Measurements from ENCODE around the gene CACNB1.

The CACNB1 gene

DNA sequence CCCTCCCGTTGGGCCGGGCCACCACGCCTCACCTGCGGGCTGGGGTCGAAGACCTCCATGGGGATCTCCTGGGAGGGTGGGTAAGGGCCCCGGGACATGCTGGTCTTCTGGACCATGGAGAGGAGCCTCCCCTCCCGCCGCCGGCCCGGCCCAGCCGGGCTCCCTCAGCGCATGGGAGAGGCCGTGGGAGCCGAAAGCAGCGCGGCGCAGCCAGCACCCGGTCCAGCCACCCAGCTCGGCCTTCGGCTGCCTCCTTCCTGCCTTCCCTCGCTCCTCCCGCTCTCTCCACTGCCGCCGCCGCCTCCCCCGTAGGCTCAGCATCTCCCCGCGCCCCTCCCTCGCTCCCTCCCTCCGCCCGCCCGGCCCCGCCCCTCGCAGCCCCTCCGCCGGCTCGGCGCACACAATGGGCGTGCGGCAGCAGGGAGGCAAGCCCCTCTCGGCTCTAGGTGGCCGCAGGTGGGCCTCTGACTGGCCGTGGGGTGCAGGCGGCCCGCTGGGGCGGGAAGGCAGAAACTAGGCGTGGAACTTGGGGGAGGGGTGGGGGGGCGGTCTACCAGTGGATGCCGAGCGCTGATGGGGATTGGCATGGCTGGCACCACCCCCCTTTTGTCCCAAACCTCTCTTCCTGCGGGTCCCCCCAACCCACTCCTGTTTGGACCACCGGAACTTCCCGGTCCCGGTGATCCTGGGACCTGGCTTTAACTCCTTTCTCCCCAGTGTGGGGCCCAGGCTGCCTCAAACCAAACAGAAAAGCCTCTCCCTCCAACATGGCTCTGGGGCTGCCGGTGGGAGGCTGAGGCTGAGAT, at the start of gene CACNB1:
CACNB1 (minus strand) TSS at position 290 of the 806 bp plus-strand sequence; CDS start at position 116, 174 bp downstream.
- peak; percentile 29 for DNase-seq

DNA sequence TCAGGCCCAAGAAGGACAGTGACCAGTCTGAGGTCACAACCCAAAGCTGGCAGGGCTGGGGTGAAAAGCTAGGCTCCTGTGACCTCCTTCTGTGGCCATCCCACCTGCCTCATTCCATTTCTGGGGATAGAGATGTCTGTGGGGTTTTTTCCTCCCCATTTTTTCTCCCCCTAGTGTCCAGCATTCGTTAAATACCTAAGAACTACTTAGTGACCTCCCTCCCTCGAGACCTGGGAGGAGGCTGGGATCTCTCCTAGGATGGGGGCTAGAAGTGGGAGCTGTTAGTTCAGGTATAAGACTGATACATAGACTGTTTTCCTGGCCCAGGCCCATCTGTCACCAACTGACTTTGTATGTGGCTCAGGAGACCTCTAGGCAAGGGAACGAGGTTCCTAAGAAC, 48.8 kb upstream of the CACNB1 start:
- DNase-seq = no peak

DNA sequence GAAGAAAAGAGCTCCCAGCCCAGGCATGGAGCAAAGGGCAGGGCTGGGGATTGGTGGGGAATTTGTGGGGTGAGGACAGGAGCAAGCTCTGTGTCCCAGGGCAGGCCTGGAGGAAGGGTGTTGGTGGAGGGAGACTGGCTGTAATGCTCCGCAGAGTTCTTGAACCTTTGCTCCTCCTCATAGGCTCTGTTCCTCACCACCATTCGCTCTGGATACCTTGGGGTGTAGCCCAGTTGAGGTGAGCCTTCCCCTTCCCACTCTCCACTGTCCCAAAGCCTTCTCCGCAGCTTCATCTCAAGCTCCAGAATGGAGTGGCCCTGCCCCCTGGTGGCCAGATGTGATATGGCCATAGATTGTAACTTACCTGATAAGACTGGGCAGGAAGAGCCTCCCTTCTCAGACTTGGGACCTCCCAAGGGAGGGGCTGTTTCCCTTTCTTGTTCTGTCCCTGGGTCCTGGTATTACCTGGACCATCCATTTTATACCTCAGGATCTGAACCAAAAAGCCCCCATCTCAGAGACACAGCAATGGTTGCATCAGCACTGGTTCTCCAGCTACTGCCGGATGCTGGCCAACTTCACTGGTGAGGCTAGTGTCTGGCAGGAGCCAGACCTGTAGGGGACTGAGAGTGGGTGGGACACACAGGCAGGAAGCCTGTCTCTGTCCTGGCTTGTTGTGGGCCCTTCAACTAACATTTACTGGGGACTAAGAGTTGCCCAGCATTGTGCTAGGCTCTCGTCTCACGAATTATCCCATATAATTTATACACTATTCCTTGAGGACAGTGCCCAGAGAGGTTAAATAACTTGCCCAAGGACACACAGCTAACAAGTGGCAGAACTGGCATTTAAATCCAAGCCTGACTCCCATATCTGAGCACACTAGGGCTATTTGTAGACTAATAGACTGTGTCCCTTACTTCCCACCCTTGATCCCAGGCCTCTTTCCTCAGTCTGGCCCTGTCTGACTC, 47.4 kb upstream of the CACNB1 start:
- DNase-seq = peak; percentile 68

DNA sequence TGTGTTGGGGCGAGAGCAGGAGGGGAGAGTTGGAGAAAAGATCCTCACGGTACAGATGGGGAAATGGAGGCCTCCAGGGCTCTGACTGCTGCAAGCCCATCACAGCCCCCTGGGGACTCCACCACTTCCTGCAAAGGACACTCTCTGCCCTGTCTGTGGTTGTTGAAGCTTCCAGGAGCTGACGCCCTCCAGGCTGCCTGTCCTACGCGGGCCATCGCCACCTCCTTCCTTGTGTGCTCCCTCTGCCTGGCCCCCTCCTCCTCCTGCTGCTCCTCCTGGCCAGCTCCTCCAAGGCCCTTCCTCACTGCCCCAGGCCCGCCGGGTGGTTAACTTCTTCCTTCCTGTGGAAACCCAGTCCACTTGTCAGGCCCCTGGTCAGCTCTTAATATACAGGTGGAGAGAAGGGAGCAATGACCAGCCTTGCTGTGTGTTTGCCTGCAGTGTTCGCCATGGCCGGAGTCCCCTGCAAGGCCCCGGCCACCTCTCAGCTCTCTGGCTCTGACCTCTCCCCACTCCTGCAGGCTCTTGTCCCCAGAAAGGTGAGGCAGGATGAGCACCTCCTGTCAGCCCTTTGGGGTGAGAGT, 46.6 kb upstream of the CACNB1 start:
- no peak for DNase-seq

DNA sequence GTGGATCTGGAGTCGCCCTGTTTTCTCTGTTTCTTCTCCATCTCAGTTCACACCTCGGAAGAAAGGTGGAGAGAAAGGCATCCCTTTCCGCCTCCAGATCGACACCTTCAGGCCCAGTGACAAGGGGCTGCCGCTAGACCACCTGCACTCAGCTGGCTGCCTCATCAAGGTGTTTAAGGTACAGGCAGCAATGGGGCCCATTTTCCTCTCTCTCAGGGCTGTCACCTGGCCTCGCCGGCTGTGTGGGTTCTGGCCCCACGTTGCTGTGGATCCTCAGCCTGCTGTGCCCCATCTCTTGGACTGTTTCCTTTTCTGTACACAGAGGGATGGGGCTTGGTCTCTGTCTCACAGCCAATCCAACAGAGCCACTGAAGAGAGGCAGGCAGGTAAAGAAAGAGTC, 45.7 kb upstream of the CACNB1 start:
- DNase-seq = no peak

DNA sequence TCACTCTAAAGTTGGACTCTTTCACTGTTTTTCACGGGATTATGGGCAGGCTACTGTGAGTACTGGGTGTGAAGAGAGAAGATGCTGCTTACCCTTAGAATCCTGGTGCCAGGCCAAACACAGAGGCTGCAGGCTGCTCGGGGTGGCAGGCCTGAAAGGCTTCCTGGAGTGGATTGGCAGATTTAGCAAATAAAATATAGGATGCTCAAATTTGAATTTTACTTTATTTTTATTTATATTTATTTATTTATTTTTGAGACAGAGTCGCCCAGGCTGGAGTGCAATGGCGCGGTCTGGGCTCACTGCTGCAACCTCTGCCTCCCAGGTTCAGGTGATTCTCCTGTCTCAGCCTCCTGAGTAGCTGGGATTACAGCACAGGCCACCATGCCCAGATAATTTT, 43.2 kb upstream of the CACNB1 start:
- DNase-seq = no peak

DNA sequence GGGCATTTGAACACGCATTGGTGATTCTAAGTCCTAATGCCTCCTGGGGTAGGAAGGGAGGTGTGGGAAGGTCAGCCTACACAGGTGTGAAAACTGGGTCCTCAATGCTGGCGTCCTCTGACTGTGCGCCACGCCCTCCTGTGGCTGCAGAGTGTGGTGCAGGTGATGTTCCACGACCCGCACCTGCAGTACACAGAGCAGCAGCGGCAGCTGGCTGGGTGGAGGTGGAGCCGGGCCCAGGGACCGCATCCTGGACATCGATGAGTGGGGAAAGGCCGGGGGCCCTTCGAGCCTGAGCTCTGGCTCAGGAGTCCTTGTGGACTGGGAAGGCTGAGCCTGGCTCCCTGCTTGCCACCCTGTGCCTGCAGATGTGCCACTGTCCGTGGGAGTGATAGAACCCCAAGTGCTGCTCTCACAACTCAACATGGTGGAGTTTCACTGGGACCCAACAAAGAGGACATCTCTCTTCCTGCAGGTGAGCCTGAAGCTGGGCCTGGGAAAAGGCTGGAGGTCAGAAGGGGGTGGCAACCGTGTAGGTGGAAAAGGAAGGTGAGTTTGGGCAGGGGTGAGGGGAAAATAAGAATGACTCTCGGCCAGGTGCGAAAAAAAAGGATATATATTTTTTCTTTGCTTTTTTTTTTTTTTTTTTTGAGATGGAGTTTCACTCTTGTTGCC, 42.3 kb upstream of the CACNB1 start:
- no peak for DNase-seq

DNA sequence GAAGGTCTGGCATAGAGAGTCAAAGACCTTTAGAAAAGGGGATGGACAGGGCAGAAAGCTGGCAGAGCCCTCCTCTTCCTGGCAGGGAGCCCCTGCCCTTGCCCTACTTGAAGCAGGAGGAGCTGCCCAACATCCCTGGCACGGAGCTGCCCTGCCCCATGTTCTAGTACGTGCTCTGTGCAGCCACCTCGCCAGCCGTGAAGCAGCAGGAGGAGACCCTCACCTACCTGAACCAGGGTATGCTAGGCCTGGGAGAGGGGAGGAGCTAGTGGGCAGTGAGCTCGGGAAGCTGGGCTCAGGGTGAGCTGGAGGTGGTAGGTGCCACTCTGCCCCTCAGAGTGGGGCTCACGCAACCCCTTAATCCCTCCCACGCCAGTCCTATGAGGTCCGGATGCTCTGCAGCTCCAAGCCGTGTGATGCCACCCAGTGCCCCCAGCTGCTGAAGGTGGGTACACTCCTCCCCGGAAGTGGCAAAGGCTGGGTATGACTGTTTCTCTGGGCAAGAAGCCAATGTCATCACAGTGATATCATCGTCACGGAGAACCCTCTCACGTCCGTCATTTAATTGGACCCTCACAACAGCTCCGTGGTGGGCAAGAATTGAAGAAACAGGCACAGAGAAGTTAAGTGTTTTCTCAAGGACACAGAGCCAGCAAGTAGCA, 41.0 kb upstream of the CACNB1 start:
- DNase-seq = no peak

DNA sequence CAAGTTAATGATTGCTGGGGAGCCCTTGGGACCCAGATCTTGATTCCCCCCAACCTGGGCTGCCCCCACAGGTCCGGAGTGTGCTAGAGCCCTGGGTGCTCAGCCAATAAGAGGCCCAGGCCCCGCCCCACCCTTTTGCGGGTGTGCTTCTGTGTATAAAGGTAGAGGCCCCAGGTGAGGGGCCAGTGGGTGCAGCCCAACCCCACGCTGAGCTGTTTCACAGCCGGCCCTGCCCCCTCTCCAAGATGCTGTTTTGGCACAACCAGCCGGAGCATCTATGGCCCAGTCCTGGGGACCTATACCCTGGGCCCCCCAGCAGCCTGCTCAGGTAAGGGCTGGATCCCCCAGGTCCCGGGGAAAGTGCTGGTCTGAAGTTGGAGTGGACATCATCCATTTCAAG, 40.1 kb upstream of the CACNB1 start:
- DNase-seq = no peak

DNA sequence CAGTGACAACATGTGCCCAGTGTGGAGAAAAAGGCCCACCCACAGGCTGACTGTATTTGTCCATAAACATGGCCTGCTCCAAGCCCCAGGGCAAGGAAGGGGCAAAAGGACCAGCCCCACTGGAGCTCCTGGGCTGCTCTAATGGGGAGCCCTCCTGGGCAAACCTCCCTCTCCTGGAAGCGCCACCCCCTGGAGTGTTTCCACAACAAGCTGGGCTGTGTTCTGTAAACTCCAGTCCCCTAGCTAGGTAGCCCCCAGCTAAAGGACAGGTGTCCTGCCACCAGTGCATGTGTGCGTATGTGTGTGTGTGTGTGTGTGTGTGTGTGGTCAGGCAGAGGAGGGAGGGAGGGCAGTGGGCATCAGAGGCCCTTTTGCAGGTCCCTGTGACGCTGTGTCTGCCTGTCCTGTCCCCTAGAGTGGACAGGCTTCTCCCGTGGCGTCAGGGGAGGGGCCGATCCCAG, 39.5 kb upstream of the CACNB1 start:
- no peak for DNase-seq

DNA sequence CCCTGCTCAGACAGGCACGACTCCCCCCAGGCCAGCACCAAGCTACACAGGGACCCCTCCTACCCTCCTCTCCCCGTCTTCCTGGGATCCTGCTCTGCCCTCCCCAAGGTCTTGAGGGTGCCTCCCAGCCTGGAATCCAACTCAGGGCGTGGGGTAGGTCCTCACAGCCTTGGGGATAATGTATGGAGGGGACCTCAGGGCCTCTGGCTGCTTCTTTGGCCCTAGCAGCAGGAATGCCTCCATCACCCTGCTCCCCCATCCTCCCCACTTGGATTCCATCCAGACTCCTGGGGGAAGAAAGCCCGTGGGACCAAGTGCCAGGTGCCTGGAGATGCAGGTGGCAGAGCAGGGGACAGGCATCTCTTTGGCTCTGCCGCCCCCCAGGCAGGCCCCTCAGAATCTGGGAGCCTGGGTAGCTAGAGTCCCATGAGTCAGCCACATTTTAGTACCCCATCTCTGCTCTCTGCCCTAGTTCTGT, 39.0 kb upstream of the CACNB1 start:
- DNase-seq = no peak

DNA sequence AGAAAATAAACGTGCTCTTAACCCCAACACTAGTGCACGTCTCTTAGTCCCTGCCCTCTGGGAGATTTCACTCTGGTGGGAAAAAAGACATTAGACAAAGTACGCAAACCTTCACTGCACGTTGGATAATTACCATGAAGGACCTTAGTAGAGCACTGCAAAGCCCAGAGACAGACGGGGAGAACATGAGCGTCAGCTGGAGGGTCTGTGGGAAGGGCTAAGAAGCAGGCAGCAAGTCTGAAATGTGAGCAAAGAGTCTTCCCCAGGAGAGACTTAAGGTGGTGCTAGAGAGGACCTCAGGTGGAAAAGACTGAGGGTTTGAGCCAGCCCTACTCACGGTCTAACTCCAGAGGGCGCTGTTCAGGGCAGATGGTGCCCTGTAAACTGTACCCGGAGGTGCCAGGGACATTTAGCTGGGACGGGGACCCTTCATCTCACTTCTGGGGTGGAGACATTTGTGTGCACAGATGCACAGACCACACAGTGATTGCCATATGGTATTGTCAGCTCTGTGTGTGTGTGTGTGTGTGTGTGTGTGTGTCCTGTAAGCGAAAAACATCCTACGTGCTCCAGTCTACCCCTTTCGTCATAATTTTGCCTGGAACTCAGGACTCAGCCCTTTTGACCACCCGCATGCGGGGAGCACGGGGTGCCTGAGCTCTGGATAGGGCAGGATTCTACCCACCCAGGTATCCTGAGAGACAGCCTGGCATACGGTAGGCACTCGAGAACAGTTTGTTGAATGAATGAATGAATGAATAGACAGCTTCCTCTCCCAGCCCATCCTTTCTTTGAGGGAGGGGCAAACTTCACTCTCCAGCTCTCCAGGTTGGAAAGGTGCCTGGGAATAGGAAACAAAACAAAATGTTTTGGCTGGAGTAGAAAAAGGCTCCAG, 38.3 kb upstream of the CACNB1 start:
- no peak for DNase-seq

DNA sequence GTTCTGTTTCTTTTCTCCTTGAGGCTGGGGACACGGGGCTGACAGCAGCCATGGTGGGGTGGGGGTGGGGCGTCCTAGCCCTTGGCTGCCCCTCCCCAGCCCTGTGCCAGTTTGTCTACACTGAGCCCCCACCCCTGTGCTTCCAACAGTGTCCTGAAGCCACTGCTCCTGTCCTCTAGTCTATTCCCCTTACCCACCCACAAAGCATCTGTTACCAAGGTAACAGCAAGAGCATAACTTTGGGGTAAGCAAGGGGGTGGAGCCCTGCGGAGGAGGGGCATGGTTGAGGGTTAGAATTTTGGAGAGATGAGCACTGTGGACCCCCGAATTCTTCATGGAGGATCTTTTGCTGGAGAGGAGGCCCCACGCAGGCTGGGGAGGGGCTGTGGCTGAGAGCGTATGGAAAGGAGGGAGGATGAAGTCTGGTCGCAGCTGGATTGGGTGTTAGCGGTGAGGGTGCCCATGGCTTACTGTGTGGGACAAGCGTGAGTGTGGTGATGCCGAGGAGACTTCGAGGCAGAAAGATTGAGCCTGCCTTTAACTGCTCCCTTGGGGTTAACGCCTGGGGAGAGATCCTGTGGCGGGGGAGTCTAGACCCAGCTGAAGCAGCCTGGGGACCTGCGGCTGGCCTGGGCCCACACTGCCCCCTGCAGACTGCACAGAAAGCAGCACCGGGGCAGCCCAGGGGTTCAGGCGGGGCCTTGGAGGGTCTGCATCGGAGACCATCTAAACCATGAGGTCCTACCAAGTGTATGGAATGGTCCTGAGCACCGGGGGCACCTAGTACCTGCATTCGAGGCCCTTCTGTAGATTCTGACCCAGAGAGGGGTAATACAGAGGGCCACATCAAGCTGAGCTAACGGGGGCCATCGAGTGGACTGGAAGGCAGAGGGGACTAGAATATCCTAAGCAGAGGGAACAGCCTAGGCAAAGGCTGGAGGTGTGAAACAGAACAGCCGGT, 34.4 kb upstream of the CACNB1 start:
- DNase-seq = no peak

DNA sequence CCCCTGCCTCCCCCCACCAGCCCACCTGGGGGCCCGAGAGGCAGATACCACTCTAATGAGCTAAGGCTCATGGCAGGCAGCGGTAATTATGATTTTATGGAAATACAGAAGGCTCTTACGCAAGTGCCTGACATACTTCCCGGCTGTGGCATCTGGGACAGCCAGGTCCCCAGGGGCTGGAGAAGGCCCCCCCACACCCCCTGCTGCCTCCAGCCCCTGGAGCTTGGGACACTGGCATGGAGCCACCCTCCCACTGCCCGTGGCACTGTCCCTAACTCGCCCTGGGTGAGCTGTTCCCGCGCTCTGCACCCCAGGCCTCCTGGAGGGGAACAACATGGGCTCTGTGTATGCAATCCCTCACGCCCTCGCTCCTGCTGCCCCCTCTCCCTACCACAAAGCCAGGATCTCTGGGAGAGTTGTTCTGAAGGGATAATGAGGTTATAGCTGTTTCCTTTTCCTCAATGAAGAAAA, 33.7 kb upstream of the CACNB1 start:
- DNase-seq = no peak

DNA sequence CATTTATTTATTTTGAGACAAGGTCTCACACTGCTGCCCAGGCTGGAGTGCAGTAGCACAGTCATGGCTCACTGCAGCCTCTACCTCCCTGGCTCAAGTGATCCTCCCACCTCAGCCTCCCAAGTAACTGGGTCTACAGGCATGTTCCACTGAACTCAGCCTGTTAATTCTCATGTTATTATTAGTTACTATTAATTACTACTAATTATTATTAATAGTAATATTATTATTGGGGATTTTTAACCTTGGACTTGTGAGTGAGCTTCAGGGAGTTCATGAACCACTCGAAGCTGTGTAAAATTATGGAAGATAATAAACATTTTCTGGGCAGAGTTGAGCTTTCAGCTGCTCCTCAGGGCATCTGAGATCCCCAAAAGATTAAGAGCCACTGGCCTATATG, 32.9 kb upstream of the CACNB1 start:
- no peak for DNase-seq

DNA sequence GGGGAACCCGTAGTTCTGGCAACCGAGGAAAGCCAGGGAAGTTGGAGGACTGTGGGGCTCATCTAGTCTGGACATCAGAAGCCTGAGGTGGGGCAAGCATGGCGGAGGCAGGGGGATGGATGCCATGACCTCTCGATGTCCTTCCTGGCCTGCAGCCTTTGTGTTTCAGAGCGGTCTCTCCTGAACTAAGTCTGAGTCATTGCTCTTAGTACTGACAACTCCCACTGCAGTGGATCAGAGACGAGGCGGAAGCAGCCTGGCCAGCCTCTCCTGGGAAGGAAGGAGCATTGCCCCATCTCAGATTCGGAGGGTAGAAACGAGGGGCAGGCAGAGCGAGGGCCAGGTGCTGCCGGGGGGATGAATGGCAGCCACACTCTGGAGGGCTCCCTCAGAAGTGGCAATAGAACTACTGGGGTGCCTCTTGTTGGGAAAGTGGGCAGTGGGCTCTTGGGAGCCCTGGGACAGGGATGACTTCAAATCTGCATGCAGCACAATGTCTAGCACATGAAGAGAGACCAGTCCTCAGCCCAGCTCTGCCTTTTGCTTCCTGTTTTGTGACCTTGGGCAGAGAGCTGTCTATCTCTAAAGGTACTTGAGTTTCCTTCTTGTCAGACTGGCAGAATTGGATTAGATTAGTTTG, 31.9 kb upstream of the CACNB1 start:
- no peak for DNase-seq

DNA sequence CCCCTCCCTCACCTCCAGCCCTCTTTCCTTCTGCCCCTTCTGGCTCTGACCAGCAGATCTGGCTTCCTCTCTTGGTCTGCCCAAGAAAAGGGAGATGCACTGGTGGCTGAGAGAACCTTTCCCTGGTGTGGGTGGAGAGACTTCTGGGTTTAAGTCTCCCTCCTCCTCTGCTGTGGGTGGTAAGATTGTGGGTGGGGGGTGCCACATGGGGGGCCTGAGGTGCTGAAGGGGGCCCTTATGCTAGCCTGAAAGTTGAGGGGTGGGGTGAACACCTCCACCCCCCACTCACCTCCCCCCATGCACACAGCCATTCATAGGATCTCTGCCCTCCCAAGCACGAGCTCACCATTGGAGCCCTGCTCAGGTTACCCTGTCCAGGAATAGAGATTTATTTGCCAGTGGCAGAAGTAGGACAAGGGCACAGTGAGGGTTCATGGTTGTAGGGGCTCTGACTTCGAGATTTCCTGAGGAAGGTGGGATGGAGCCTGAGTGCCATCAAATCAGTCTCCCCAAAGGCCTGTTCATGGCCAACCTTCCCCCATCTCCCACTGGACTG, 30.0 kb upstream of the CACNB1 start:
- no peak for DNase-seq

DNA sequence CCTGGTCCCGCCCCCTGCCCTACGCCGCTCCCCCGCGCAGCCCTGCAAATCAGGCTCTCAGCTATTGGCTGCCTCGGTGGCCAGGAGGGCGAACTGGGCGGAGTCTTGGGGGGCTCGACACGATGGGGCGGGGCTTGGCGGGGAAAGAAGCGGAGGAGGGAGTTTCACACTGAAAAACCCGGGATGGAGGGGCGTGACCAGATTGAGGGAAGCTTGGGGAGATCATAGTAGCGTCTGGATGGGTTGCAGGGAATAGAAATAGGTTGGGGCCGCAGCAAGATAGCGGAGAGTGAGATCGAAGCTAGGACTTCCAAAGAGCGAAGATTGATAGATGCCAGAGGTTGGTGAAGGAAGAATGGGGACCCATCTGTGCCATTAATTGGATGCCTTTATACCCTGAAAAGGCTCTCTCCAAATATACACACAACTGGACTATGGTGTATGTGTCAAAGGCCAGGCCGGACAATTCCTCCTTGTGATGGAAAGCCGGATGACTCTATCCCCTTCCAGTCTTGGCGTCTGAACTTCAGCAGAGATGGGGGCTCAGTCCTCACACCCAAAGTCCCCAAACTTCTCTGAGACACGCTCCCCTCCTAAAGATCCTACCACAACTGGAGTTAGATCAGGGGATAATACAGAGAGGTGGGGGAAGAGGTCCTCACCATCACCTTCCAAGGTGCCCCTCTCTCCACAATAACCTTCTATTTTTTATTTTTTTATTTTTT, 28.7 kb upstream of the CACNB1 start:
- DNase-seq = peak; percentile 85

Measured in NCI-H1048 (cell line).